ENCODE data around the gene P2RY13. TPM values are rescaled to one million over a fixed set of nuclear protein-coding genes. Genes with fewer than 3 reads are reported as not detected.

The P2RY13 gene
- not detected in 2 replicates for total RNA-seq (ENCODE audit: low replicate concordance)

GRCh38 chr3:151329363-151329762 lies at the start of gene P2RY13:
Gene P2RY13, minus strand, starts transcription at chr3:151329549. Its CDS starts 21 bp downstream, at chr3:151329528.
- no peak for DNase-seq (ENCODE audit: low read depth)
- H3K4me3 ChIP-seq (ENCODE audit: low read depth, low read length): no peak within 1 kb of the TSS
- TF ChIP-seq CTCF (IDR thresholded peaks at IDR 0.05; ENCODE audit: insufficient read depth, low read length): no peak

- DNase-seq (ENCODE audit: low read depth): no peak
- no peak for TF ChIP-seq CTCF (IDR thresholded peaks at IDR 0.05; ENCODE audit: insufficient read depth, low read length)
These were observed 48.5 kb upstream of the P2RY13 start for GRCh38 chr3:151377768-151378385.

GRCh38 chr3:151372063-151372820 lies 42.9 kb upstream of the P2RY13 start:
- DNase-seq (ENCODE audit: low read depth): peak; percentile 22
- H3K4me3 ChIP-seq (ENCODE audit: low read depth, low read length): no peak overlapping the region
- TF ChIP-seq CTCF (IDR thresholded peaks at IDR 0.05; ENCODE audit: insufficient read depth, low read length): no peak

More at GRCh38 chr3:151377768-151378385, 48.5 kb upstream of the P2RY13 start:
- no peak overlapping the region for H3K4me3 ChIP-seq (ENCODE audit: low read depth, low read length)

GRCh38 chr3:151371526-151371925 lies 42.2 kb upstream of the P2RY13 start:
- TF ChIP-seq CTCF (IDR thresholded peaks at IDR 0.05; ENCODE audit: insufficient read depth, low read length): no peak
- peak; percentile 15 for DNase-seq (ENCODE audit: low read depth)
- no peak overlapping the region for H3K4me3 ChIP-seq (ENCODE audit: low read depth, low read length)

- peak; percentile 27 for DNase-seq (ENCODE audit: low read depth)
- H3K4me3 ChIP-seq (ENCODE audit: low read depth, low read length): no peak overlapping the region
- no peak for TF ChIP-seq CTCF (IDR thresholded peaks at IDR 0.05; ENCODE audit: insufficient read depth, low read length)
These were observed 38.1 kb upstream of the P2RY13 start for GRCh38 chr3:151367448-151367847.

GRCh38 chr3:151366993-151367392 lies 37.6 kb upstream of the P2RY13 start:
- H3K4me3 ChIP-seq (ENCODE audit: low read depth, low read length): no peak overlapping the region
- DNase-seq (ENCODE audit: low read depth): no peak
- no peak for TF ChIP-seq CTCF (IDR thresholded peaks at IDR 0.05; ENCODE audit: insufficient read depth, low read length)
